Measurements from ENCODE around the gene VAMP5. TPM values are rescaled to one million over a fixed set of nuclear protein-coding genes. Genes with fewer than 3 reads are reported as not detected.

VAMP5 gene
- total RNA-seq, 1 donor from 2014 or later, result 87.0 TPM

DNA sequence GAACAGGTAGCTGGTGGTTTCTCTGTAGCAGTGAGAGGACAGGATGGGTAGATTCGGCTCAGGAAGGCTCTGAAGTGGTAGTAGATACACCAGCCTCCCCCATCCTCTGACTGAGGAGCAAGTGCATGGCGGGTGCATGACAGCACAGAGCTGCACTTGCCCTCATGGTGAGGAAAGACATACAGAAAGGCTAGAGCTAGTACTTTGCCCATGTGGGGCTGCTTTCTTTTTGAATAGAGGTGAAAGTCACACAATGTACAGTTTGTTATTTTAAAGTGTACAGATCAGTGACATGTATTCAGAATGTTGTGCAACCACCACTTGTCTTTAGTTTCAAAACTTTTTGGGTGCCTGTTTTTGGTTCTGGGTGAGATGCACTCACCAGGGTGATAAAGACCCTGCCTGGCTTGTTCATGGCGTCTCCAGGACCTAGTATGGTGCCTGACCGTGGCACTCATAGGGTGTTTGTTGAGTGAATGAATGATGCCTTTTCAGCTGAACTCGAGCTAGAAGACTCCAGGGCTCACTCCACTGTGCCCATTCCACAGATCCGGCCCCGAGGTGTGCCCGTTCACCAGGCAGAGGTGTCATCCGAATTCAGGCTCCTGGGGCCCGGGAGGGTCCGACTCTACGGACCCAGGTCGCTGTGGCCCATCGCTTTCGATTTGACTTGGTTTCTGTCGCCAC is 421 bp upstream of the VAMP5 start:
- intact Hi-C loops (cut with DNase I), result no loop called here
- peaks cover 24% of the 10 kb centered on the region for H3K36me3 ChIP-seq
- no peak for DNase-seq
- H3K4me3 ChIP-seq, result peak overlapping the region; percentile 77
- no peaks in the 10 kb centered on the region for H3K27me3 ChIP-seq (ENCODE audit: low read depth)
- peaks cover 83% of the 10 kb centered on the region for H3K4me1 ChIP-seq
- no peaks in the 10 kb centered on the region for H3K9me3 ChIP-seq
- H3K27ac ChIP-seq, result peak overlapping the region; percentile 95
- TF ChIP-seq, protein P1, sequence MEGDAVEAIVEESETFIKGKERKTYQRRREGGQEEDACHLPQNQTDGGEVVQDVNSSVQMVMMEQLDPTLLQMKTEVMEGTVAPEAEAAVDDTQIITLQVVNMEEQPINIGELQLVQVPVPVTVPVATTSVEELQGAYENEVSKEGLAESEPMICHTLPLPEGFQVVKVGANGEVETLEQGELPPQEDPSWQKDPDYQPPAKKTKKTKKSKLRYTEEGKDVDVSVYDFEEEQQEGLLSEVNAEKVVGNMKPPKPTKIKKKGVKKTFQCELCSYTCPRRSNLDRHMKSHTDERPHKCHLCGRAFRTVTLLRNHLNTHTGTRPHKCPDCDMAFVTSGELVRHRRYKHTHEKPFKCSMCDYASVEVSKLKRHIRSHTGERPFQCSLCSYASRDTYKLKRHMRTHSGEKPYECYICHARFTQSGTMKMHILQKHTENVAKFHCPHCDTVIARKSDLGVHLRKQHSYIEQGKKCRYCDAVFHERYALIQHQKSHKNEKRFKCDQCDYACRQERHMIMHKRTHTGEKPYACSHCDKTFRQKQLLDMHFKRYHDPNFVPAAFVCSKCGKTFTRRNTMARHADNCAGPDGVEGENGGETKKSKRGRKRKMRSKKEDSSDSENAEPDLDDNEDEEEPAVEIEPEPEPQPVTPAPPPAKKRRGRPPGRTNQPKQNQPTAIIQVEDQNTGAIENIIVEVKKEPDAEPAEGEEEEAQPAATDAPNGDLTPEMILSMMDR (IDR thresholded peaks at IDR 0.05), result no peak
- ATAC-seq, result peak in 1 of 2 donors; percentile 2

DNA sequence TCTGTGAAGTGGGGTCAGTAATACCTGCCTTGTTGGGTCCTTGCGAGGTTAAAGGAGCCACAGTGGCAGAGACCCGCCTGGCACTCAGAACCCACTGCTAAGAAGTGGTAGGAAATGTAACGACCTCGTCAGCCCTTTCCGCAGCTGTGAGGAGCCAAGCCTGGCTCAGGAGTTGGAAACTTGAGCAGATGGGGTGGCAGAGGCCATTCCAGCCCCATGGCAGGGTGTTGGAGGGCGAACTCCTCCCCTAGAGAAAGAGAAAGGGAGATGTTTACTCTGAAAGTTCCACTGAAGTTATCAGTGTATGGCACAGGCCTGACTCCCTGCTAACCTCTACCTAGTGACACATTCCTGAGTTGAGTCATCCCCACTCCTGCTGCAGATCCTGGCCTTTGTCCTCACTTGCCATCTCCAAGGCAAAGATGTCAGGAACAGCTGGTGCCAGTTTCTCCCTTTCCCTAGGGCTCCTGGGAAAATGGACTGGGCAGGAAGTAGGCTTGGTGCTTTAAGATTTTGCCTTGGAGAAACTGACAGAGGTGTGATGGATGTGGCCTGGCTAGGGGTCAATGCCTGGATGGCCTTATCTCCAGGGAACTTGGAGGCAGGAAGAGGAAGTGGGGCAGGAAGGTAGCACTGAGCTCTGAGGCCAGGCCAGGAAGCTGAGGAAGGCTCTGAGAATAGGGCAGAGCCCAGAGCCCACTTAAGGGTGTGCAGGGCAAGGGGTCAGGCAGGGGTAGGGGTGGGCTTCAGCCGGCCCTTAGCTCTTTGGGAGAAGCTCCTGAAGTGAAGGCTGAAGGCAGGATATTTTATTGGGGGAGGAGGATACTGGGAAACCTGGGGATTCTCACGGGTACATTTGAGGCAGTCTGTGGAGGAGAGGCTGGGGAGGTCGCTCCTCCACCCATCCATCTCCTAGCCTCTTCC is 888 bp downstream of the VAMP5 start:
- ATAC-seq (peak; percentile 53 to 70), DNase-seq (peak; percentile 62)
- Histone ChIP-seq H3K4me3 (peak overlapping the region; percentile 77), H3K27ac (peak overlapping the region; percentile 95), H3K36me3 (peaks cover 24% of the 10 kb centered on the region), H3K27me3 (ENCODE audit: low read depth) (no peaks in the 10 kb centered on the region), H3K4me1 (peaks cover 83% of the 10 kb centered on the region), H3K9me3 (no peaks in the 10 kb centered on the region)
- intact Hi-C loops (cut with DNase I), result no loop called here
- TF ChIP-seq, protein P1 (IDR thresholded peaks at IDR 0.05), result no peak

DNA sequence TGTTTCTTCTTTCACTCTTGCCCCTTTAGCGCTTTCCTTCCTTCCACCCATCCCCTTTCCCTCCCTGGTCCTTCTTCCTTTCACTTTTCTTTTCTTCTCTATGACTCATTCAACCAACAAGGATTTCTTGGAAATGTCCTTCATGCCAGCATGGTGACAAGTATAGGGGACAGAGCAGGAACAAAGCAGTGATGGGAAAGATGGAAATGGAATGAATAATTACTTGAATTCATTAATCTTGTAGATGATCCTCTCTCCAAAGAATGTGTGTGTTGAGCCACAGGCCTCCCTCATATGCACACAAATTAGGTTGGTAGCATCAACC is 1.5 kb downstream of the VAMP5 start:
- Histone ChIP-seq H3K4me1 (peaks cover 84% of the 10 kb centered on the region), H3K27ac (peak overlapping the region; percentile 95), H3K4me3 (peak overlapping the region; percentile 77), H3K9me3 (no peaks in the 10 kb centered on the region), H3K27me3 (ENCODE audit: low read depth) (no peaks in the 10 kb centered on the region), H3K36me3 (peaks cover 24% of the 10 kb centered on the region)
- ATAC-seq (peak in 1 of 2 donors; percentile 51), DNase-seq (no peak)
- TF ChIP-seq, protein P1 (IDR thresholded peaks at IDR 0.05), result no peak
- intact Hi-C loops (cut with DNase I), result no loop called here

DNA sequence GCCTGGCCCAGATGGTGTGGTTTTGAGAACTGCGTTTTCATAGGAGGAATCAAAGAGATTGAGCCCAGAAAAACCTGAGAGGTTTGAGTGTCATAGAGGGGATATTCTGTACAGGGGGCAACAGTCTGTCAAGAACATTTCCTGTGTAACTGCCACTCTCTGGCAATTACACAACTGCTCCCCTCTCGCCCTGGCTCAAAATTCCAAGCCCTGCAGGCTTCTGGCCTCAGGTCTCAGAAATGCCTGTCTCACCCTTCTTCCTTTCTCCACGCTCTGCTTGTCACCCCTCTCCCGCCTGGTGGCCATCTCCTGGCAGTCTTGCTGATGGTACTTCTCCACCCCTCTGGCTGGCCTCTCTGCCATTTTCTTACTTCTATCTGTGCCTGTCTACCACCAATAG is 4.0 kb downstream of the VAMP5 start:
- Histone ChIP-seq H3K27ac (peak overlapping the region; percentile 95), H3K9me3 (no peaks in the 10 kb centered on the region), H3K4me1 (peaks cover 97% of the 10 kb centered on the region), H3K4me3 (no peak overlapping the region), H3K27me3 (ENCODE audit: low read depth) (no peaks in the 10 kb centered on the region), H3K36me3 (peaks cover 1% of the 10 kb centered on the region)
- no peak for ATAC-seq
- DNase-seq, result no peak
- intact Hi-C loops (cut with DNase I), result no loop called here
- TF ChIP-seq, protein P1 (IDR thresholded peaks at IDR 0.05), result no peak

DNA sequence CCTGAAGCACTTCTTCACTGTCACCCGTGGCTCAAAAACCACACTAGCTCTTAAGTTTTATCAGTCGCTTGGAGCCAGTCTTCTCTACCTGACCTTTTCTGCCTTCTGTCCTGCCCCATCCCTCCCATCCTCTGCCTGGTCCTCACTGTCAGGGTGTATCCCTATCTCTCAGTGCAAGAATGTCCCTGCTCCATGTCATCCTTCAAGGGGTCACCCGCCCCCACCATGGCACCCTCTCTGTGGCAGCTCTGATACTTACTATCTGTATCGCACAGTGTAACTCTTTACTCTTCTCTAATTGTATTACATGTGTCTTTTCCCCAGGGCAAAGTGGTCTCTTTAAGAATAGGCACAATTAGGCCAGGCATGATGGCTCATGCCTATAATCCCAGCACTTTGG is 4.4 kb downstream of the VAMP5 start:
- TF ChIP-seq, protein P1 (IDR thresholded peaks at IDR 0.05), result no peak
- no peaks in the 10 kb centered on the region for H3K27me3 ChIP-seq (ENCODE audit: low read depth)
- no peak overlapping the region for H3K4me3 ChIP-seq
- DNase-seq, result no peak
- intact Hi-C loops (cut with DNase I), result no loop called here
- H3K9me3 ChIP-seq, result no peaks in the 10 kb centered on the region
- ATAC-seq, result no peak
- peak overlapping the region; percentile 95 for H3K27ac ChIP-seq
- no peaks in the 10 kb centered on the region for H3K36me3 ChIP-seq
- H3K4me1 ChIP-seq, result peaks cover 96% of the 10 kb centered on the region
